SHP77 (cell line): Measurements from ENCODE around the gene FPR1.

Experiments
- DNase-seq, 2 experiments: peaks; one replicate each; lab custom pipeline; 2025; lab: John Stamatoyannopoulos, UW

Gene FPR1

GRCh38 chr19:51704626-51705025 lies 47.1 kb downstream of the FPR1 start:
- no peak for DNase-seq

GRCh38 chr19:51703575-51704515 lies 47.8 kb downstream of the FPR1 start:
- peak; percentile 83 to 90 for DNase-seq

GRCh38 chr19:51702825-51703574 lies 48.7 kb downstream of the FPR1 start:
- no peak for DNase-seq

DNA sequence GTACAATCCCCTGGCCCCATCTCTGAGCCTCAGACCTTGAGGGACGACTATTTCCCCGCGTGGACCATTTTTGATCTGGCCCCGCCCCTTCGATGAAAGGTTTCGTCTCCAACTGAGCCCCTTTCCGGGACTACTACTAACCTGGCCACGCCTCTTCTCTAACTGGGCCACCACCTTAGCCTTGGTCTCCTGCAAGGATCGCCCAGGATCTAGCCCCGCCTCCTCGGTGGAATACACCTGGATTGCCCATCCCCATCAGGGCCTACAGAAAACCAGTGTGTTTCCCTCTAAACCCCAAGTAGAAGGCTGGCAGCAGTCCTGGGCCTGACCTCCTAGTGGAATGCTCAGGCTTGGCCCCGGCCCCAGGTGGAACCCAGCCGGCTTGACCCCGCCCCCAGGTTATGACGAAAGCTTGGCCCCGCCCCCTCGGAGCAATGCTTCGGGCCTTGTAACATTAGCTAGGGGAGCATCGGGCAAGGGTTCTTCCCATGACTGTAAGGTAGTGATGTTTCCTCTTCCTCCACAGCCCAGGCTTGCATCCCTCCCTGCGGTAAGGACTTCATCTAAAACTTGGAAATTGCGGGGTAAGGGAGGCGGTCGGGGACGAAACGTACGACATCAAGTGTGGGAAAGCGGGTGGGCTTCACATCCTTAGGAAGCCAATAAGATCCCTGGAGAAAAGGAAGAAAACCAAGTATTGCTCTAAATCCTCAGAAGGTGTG lies 49.4 kb downstream of the FPR1 start:
- peak in 1 of 2 experiments; percentile 3 for DNase-seq

- no peak for DNase-seq
These were observed 50.1 kb downstream of the FPR1 start for GRCh38 chr19:51701468-51702100.

- no peak for DNase-seq
These were observed 52.5 kb downstream of the FPR1 start for GRCh38 chr19:51699170-51699569.

GRCh38 chr19:51698296-51698695 lies 53.4 kb downstream of the FPR1 start:
- DNase-seq, result no peak

GRCh38 chr19:51697169-51697776 lies 54.4 kb downstream of the FPR1 start:
- no peak for DNase-seq

GRCh38 chr19:51696606-51697005 lies 55.1 kb downstream of the FPR1 start:
- DNase-seq, result no peak
